ENCODE data around the gene CACNG7.

DNA sequence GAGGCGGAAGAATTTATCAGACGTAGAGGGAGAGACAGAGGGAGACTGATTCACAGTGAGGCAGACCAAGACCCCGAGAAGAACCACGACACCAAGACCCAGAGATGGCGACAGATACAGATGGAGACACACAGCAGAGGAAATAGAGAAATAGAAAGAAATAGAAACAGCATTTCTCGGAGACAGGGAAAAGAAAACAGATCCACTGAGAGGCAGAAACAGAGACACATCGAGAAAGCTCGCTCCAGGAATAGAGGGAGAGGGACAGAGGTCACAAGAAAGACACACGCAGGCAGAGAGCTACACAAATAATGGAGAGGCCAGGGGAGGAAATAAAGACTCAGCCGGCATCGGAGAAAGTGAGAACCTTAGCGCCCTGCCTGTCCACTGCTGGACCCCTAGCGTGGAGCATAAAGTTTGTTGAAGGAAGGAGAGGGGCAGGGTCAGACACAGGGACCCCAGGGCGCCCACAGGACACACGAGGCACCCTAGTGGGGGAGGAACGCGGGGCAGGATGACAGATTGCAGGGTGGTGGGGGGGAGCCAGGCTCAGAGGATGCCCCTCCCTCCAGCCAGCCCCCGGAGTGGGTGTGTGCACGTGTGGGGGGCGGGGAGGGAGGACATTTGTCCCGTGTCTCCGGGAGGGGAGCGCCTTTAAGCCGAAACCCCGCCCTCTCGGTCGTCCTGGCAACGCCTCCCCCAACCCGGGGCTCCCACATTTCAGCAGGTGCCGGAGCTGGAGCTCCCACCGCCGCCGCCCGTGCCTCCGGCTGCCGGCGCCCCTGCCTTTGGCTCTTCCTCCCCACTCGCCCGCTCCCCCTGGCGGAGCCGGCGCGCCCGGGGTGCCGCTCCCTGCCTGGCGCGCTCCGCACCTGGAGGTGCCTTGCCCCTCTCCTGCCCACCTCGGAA is 27.3 kb upstream of the CACNG7 start, which contains the start of gene PRKCG:
- TF ChIP-seq, protein P1, sequence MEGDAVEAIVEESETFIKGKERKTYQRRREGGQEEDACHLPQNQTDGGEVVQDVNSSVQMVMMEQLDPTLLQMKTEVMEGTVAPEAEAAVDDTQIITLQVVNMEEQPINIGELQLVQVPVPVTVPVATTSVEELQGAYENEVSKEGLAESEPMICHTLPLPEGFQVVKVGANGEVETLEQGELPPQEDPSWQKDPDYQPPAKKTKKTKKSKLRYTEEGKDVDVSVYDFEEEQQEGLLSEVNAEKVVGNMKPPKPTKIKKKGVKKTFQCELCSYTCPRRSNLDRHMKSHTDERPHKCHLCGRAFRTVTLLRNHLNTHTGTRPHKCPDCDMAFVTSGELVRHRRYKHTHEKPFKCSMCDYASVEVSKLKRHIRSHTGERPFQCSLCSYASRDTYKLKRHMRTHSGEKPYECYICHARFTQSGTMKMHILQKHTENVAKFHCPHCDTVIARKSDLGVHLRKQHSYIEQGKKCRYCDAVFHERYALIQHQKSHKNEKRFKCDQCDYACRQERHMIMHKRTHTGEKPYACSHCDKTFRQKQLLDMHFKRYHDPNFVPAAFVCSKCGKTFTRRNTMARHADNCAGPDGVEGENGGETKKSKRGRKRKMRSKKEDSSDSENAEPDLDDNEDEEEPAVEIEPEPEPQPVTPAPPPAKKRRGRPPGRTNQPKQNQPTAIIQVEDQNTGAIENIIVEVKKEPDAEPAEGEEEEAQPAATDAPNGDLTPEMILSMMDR (IDR thresholded peaks at IDR 0.05; ENCODE audit: insufficient read depth, low read length): peak; percentile 23
- TF ChIP-seq POLR2AphosphoS5 (IDR thresholded peaks at IDR 0.05; ENCODE audit: low read depth): no peak
- TF ChIP-seq REST (IDR thresholded peaks at IDR 0.05; ENCODE audit: insufficient replicate concordance, low read depth): no peak
- no peak for TF ChIP-seq GABPA (IDR thresholded peaks at IDR 0.05; ENCODE audit: low read depth)
